ENCODE measurements around the gene LRRC59.

GRCh38 chr17:50356418-50356817 lies 40.9 kb downstream of the LRRC59 start:
- TF ChIP-seq, protein P1, sequence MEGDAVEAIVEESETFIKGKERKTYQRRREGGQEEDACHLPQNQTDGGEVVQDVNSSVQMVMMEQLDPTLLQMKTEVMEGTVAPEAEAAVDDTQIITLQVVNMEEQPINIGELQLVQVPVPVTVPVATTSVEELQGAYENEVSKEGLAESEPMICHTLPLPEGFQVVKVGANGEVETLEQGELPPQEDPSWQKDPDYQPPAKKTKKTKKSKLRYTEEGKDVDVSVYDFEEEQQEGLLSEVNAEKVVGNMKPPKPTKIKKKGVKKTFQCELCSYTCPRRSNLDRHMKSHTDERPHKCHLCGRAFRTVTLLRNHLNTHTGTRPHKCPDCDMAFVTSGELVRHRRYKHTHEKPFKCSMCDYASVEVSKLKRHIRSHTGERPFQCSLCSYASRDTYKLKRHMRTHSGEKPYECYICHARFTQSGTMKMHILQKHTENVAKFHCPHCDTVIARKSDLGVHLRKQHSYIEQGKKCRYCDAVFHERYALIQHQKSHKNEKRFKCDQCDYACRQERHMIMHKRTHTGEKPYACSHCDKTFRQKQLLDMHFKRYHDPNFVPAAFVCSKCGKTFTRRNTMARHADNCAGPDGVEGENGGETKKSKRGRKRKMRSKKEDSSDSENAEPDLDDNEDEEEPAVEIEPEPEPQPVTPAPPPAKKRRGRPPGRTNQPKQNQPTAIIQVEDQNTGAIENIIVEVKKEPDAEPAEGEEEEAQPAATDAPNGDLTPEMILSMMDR (IDR thresholded peaks at IDR 0.05; ENCODE audit: low read length), result no peak
- TF ChIP-seq EZH2 (optimal IDR thresholded peaks at IDR 0.05; ENCODE audit: low read depth, low read length), result no peak
- no peak for TF ChIP-seq EZH2phosphoT487 (IDR thresholded peaks at IDR 0.05; ENCODE audit: low read length)
